NT2/D1 (cell line): Measurements from ENCODE around the gene FSTL4.

Experiments
- SUZ12 ChIP-seq: IDR thresholded peaks from 2 replicates; pipeline ENCODE4 v1.6.1; 2011; ENCODE audit not compliant: insufficient read length, insufficient read depth; ENCODE audit errors: extremely low read depth
- YY1 ChIP-seq: IDR thresholded peaks from 2 replicates; pipeline ENCODE4 v1.6.1; 2011; ENCODE audit not compliant: insufficient read length, insufficient read depth

DNA sequence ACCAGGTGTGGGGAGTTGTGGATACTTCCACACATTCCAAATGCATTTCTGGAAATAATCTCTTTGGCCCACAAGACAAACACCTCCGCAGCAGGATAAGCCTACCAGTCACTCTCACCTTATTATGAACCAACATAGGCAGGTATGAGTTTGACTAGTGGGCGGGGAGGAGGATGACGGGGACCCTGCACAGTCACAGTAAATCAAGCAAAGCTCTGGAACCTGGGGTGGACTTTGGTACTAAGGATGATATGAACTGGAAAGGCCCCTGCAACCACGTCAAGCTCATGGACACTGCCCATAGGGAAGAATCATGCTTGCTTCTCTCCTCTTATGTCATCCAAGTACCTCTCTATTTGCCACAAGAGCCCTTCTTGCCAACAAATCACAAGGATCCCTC lies 301.2 kb downstream of the FSTL4 start:
- TF ChIP-seq SUZ12: no peak
- TF ChIP-seq YY1: no peak
